HL-60 (cell line): ENCODE results near the gene BRAF.
"Not testable (repeated sequence)": the region's sequence is repeated elsewhere in the genome, so short reads cannot be mapped to it uniquely, and the experiment has no call there.

ENCODE experiments used
- DNase-seq, 2 experiments: peaks; one replicate each; pipeline ENCODE4 v3.0.0-alpha.2; 2010 to 2020; ENCODE audit warnings: low read depth in 1 of 2, low spot score in 1 of 2
- H3K27ac ChIP-seq: fragments of 250-450 bp; sonication (Bioruptor Pico); replicated peaks from 2 replicates; pipeline ENCODE4 v1.5.1; 2020; ENCODE audit warnings: mild to moderate bottlenecking, moderate library complexity
- H3K27me3 ChIP-seq: fragments of 250-450 bp; sonication (Bioruptor Pico); 2 replicates; pipeline ENCODE4 v1.5.1; 2021; ENCODE audit warnings: mild to moderate bottlenecking, moderate library complexity; ENCODE audit not compliant: insufficient read depth, poor library complexity, severe bottlenecking
- H3K4me3 ChIP-seq: replicated peaks from 2 replicates; pipeline ENCODE4 v1.5.1; 2011; ENCODE audit warnings: mild to moderate bottlenecking, control low read depth, low read length; ENCODE audit not compliant: insufficient read depth
- GABPA ChIP-seq: IDR thresholded peaks from 2 replicates; pipeline ENCODE4 v1.6.1; 2012; ENCODE audit warnings: low read depth
- POLR2AphosphoS5 ChIP-seq: IDR thresholded peaks from 2 replicates; pipeline ENCODE4 v1.6.1; 2012; ENCODE audit warnings: low read depth
- SPI1 ChIP-seq: IDR thresholded peaks from 2 replicates; pipeline ENCODE4 v1.6.1; 2012; ENCODE audit warnings: low read depth, mild to moderate bottlenecking, borderline replicate concordance
- TF ChIP-seq, protein P1 (sequence below): IDR thresholded peaks from one replicate; pipeline ENCODE4 v1.5.1; 2011; ENCODE audit warnings: low read length, control low read depth, inconsistent platforms; ENCODE audit not compliant: insufficient read depth
- TF ChIP-seq, protein P2 (sequence below): IDR thresholded peaks from 2 replicates; pipeline ENCODE4 v1.6.1; 2012; ENCODE audit warnings: low read depth; ENCODE audit not compliant: insufficient replicate concordance

BRAF gene

DNA sequence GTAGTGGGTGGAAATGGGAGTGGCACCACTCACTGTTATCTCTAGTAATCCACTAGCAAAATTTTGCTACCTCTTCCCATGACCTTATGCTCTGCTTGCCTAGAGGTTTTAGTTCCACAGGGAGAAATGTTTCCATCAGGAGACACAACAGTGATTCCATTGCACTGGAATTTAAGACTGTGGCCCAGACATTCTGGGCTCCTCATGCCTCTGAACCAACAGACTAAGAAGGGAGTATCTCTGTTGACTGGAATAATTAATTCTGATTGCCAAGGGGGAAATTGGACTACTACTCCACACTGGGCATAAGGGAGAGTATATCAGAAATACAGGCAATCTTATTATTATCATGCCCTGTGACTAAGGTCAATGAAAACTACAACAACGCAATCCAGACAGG lies 16.2 kb upstream of the BRAF start:
- H3K27ac ChIP-seq, result no peak overlapping the region
- no peak for DNase-seq
- H3K27me3 ChIP-seq, result no peaks in the 10 kb centered on the region
- no peak overlapping the region for H3K4me3 ChIP-seq
- TF ChIP-seq, protein P1, sequence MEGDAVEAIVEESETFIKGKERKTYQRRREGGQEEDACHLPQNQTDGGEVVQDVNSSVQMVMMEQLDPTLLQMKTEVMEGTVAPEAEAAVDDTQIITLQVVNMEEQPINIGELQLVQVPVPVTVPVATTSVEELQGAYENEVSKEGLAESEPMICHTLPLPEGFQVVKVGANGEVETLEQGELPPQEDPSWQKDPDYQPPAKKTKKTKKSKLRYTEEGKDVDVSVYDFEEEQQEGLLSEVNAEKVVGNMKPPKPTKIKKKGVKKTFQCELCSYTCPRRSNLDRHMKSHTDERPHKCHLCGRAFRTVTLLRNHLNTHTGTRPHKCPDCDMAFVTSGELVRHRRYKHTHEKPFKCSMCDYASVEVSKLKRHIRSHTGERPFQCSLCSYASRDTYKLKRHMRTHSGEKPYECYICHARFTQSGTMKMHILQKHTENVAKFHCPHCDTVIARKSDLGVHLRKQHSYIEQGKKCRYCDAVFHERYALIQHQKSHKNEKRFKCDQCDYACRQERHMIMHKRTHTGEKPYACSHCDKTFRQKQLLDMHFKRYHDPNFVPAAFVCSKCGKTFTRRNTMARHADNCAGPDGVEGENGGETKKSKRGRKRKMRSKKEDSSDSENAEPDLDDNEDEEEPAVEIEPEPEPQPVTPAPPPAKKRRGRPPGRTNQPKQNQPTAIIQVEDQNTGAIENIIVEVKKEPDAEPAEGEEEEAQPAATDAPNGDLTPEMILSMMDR, result no peak
- TF ChIP-seq SPI1 (no peak), GABPA (no peak), POLR2AphosphoS5 (no peak)
- TF ChIP-seq, protein P2, sequence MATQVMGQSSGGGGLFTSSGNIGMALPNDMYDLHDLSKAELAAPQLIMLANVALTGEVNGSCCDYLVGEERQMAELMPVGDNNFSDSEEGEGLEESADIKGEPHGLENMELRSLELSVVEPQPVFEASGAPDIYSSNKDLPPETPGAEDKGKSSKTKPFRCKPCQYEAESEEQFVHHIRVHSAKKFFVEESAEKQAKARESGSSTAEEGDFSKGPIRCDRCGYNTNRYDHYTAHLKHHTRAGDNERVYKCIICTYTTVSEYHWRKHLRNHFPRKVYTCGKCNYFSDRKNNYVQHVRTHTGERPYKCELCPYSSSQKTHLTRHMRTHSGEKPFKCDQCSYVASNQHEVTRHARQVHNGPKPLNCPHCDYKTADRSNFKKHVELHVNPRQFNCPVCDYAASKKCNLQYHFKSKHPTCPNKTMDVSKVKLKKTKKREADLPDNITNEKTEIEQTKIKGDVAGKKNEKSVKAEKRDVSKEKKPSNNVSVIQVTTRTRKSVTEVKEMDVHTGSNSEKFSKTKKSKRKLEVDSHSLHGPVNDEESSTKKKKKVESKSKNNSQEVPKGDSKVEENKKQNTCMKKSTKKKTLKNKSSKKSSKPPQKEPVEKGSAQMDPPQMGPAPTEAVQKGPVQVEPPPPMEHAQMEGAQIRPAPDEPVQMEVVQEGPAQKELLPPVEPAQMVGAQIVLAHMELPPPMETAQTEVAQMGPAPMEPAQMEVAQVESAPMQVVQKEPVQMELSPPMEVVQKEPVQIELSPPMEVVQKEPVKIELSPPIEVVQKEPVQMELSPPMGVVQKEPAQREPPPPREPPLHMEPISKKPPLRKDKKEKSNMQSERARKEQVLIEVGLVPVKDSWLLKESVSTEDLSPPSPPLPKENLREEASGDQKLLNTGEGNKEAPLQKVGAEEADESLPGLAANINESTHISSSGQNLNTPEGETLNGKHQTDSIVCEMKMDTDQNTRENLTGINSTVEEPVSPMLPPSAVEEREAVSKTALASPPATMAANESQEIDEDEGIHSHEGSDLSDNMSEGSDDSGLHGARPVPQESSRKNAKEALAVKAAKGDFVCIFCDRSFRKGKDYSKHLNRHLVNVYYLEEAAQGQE, result no peak

DNA sequence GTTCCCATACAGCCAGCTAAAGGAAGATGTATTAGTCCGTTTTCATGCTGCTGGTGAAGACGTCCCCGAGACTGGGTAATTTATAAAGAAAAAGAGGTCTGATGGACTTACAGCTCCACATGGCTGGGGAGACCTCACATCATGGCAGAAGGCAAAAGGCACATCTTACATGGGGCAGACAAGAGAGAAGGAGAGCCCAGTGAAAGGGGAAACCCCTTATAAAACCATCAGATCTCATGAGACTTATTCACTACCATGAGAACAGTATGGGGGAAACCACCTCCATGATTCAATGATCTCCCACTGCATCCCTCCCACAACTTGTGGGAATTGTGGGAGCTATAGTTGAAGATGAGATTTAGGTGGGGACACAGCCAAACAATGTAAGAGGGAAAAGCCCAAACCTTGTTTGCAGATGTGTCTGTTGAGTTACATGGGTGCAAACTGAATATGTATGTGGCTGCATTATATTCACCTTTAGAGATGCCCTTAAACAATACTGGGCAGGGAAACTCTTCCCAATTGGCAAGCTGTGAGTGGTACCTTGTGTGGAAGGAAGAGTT lies 13.1 kb upstream of the BRAF start:
- no peak for DNase-seq
- Histone ChIP-seq H3K27ac (no peak overlapping the region), H3K27me3 (no peaks in the 10 kb centered on the region), H3K4me3 (no peak overlapping the region)
- TF ChIP-seq POLR2AphosphoS5 (no peak), SPI1 (no peak), GABPA (no peak)
- TF ChIP-seq, protein P2, result no peak
- TF ChIP-seq, protein P1, result no peak

DNA sequence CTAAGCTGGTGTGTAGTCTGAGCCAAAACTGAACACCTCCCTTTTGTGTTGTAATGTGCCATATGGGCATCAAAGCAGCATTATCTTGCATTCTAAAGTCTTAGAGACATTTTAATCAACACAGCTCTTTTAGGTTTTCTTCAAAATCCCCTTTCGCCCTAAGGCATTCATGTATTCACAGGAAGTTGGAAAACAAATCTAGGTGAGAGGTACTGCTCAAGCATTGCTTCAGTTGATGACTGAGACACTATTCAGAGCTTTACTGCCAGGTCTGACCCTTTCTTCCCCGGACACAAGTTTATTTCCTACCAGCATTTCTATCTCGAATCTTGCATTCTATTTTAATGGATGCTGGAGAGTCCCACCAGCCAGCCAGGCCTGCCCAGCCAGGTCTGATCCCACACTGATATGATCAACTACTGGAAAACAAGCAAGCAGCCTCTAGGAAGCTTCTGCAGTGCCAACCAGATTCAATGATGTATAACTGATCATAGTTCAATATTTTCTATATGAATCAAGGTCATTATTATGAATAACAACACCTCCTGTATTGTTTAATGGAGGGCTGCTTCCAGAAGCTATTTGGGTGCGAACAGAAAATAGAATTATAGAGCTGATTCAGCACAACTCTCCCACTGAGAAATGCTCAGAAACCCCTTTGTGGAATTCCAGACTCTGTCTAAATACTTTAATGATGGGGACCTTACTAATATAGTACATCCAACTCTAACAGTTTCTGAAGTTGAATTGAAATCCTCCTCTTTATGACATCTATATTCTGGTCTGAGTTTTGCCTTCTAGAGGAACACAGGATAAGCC lies 4.0 kb upstream of the BRAF start:
- H3K27me3 ChIP-seq, result no peaks in the 10 kb centered on the region
- H3K27ac ChIP-seq, result no peak overlapping the region
- TF ChIP-seq, protein P1, result no peak
- TF ChIP-seq, protein P2, result no peak
- H3K4me3 ChIP-seq, result no peak overlapping the region
- no peak for DNase-seq

DNA sequence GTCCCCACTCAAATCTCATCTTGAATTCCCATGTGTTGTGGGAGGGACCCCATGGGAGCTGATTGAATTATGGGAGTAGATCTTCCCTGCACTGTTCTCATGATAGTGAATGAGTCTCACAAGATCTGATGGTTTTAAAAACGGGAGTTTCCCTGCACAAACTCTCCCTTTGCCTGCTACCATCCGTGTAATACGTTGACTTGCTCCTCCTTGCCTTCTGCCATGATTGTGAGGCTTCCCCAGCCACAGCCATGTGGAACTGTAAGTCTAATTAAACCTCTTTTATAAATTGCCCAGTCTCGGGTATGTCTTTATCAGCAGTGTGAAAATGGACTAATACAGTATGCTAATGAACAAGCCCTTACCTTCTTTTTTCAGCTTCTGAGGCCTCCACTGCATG lies 3.2 kb upstream of the BRAF start:
- DNase-seq, H3K4me3 ChIP-seq, H3K27me3 ChIP-seq, H3K27ac ChIP-seq: not testable (repeated sequence)
